ENCODE data around the gene CPN2.

The CPN2 gene

DNA sequence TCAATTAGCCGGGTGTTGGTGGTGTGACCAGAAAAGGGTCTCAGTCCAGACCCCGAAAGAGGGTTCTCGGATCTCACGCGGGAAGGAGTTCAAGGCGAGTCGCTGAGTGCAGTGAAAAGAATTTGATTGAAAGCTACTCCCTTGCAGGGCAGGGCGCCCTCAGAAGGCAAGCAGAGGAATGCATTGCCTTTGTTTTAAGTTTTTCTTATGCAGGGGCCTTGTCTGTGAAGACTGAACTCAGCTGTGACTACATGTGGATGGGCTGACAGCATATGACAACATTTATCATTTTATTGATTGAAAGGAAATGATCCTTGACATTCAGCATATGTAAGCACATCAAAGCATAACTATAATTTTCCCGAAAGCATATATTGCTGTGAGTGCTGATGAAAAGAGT lies 11.8 kb downstream of the CPN2 start:
- DNase-seq (ENCODE audit: low read depth), result no peak
- no peak overlapping the region for H3K4me3 ChIP-seq (ENCODE audit: low read length)
- TF ChIP-seq, protein P1, sequence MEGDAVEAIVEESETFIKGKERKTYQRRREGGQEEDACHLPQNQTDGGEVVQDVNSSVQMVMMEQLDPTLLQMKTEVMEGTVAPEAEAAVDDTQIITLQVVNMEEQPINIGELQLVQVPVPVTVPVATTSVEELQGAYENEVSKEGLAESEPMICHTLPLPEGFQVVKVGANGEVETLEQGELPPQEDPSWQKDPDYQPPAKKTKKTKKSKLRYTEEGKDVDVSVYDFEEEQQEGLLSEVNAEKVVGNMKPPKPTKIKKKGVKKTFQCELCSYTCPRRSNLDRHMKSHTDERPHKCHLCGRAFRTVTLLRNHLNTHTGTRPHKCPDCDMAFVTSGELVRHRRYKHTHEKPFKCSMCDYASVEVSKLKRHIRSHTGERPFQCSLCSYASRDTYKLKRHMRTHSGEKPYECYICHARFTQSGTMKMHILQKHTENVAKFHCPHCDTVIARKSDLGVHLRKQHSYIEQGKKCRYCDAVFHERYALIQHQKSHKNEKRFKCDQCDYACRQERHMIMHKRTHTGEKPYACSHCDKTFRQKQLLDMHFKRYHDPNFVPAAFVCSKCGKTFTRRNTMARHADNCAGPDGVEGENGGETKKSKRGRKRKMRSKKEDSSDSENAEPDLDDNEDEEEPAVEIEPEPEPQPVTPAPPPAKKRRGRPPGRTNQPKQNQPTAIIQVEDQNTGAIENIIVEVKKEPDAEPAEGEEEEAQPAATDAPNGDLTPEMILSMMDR (conservative IDR thresholded peaks at IDR 0.05; ENCODE audit: low read length), result no peak; the same call in 1 of the 2 replicates

DNA sequence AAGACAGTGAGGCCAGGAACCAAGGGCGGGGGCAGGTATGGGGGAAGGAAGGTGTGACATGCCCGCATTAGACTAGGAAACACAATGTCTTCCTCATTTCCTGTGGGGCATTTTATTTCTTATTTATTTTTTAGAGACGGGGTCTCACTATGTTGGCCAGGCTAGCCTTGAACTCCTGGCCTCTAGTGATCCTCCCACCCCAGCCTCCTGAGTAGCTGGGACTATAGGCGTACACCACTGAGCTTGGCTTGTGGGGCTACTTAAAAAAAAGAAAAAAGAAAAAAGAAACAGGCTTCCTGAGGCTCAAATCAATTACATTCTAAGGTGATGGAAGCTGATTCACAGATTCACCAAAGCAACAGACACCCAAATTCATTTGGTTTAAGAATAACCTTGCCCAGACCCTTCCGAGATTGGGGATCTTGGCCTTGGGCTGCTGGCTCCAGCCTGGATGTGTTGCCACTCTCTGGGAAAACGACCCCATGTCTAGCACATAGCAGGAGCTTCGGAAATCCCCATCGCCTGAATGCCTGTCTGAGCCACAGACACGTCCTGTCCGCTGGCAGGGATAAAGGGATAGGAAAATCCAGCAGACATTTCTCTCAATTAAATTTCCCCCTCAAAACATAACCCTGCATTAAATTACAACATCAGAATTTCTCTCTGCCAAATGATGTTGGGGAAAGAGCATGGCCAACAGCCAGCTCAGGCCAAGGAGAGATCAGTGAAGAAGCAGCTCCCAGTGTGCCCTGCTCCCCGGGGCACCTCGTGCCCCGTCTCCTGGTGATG lies 13.0 kb downstream of the CPN2 start:
- H3K4me3 ChIP-seq (ENCODE audit: low read length), result no peak overlapping the region
- DNase-seq (ENCODE audit: low read depth), result peak; percentile 54
- TF ChIP-seq, protein P1 (conservative IDR thresholded peaks at IDR 0.05; ENCODE audit: low read length), result no peak

DNA sequence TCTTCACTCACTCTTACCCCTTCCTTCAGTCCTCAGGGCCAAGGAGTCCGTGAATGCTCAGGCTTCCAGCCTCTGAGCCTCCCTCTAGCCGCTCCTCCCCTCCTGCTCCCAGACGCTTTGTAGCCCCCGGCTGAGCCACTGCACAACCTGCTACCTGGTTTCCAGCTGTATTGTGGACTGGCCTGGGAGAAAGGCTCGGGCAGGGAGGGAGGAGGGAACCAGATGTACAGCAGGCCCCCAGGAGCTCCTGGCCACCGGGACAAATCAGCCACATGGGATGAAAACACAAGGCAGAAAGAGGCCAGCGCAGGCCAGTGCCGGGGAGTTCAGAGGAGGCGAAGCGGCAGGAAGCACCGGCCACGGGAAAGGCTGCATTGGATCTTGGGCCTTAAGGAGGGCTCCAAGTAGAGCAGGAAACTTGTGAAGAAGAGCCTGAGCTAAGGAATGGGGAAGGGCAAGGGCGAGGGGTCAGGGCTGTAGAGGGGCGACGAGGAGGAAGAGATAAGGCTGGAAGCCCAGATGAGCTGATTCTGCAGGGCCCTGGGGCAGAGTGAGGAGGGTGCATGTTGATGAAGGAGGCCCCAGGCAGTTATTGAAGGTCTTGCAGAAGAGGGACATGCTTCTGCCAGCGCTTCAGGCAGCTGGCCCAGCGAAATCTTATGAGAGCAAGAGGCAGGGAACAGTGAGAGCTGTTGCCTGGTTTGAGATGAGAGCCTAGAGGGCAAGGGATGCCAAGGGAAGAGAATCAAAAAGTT lies 14.3 kb downstream of the CPN2 start:
- no peak for DNase-seq (ENCODE audit: low read depth)
- TF ChIP-seq, protein P1 (conservative IDR thresholded peaks at IDR 0.05; ENCODE audit: low read length), result no peak
- H3K4me3 ChIP-seq (ENCODE audit: low read length), result no peak overlapping the region

DNA sequence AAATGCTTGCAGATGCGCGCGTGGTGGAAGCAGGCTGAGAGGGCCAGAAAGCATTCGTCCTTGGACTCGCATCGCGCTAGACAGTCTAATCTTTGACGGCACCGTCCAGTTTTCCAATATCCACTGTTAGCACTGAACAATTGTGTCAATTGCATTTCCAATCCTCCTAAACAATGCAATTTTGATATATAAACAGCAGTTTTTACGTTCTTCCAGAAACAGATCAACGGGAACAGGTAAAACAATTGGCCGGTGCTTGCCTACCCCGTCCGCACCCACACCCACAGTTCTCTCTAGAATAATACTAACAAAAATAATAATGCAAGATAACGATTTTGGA lies 17.2 kb downstream of the CPN2 start:
- TF ChIP-seq, protein P1 (conservative IDR thresholded peaks at IDR 0.05; ENCODE audit: low read length), result no peak
- H3K4me3 ChIP-seq (ENCODE audit: low read length), result no peak overlapping the region
- peak; percentile 83 for DNase-seq (ENCODE audit: low read depth)

DNA sequence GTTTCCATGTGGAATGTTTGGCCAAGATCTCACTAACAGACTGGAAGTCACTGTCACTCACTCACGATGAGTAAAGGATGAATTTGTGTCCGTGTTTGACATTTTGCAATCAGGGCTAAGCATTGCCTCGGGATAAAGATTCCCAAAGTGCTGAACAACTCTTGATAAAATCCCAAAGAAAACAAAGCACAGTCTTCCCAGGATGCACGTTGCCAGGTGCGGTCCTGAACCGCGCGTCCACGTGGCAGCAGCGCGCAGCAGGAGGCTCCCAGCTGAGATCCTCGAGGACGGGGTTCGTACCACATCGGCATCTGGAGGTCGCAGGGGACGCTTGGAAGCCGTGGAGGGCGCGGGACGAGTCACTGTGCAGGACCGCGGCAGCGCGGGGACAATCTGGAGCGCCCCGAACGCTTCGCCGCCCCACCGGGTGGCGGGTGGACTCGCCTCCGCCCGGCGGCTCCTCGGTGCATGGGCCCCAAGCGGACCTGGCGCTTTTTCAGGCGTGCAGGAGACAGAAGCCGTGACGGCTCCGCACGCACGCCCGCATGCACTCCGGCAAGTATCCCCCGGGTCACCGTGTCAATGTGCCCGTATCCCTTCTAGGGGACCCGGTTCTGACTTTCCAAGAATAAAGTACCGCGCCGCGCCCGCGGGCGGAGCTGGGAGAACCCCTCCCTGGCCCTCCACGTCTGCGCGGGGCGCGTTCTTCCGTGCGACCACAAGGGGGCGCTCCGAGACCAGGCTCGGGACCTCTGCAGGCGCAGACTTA lies 17.7 kb downstream of the CPN2 start:
- peak; percentile 41 for DNase-seq (ENCODE audit: low read depth)
- peak overlapping the region; percentile 69 for H3K4me3 ChIP-seq (ENCODE audit: low read length)
- TF ChIP-seq, protein P1 (conservative IDR thresholded peaks at IDR 0.05; ENCODE audit: low read length), result peak; percentile 81

DNA sequence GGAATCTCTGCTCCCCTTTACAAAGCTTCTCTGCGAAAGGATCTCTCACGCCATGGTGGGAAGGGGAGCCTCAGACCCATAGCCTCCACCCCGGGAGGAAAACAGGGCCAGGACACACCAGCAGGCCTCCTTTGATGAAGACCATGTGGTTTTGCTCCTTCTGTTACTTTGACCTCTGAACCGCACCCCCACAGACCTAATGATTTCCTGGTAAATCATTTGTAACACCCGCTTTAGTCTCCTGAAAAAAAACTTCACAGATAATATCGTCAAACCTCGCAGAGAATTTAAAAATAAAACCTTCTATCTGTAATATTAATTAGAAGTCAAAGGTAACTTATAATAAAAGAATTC lies 18.3 kb downstream of the CPN2 start:
- TF ChIP-seq, protein P1 (conservative IDR thresholded peaks at IDR 0.05; ENCODE audit: low read length), result no peak
- H3K4me3 ChIP-seq (ENCODE audit: low read length), result no peak overlapping the region

More for the DNA sequence above, 18.3 kb downstream of the CPN2 start:
- no peak for DNase-seq (ENCODE audit: low read depth)
